GM10847 (cell line): ENCODE data around the gene CTNND2.

Experiments
- POLR2A ChIP-seq: IDR thresholded peaks from 2 replicates; pipeline ENCODE4 v1.6.1; 2011; ENCODE audit not compliant: insufficient read length; ENCODE audit errors: extremely low read depth

CTNND2 gene

DNA sequence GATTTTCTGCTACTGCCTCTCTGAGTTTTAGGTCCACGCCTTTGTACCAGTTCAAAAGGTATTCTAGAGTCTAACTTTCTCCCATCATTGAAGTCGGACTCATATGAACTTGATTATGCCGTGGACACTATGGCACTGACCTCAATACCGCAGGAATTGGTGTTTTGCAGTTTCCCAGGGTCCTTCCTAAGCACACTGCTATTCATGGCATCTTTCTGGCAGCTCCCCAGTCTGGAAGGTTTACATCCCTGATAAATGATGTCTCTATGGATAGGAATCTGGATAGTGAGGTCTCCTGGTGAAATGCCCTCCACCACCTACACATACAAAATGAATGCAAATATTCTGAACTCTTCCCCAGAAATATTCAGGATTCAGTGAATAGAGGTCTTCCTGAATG lies 422.2 kb downstream of the CTNND2 start:
- no peak for TF ChIP-seq POLR2A

DNA sequence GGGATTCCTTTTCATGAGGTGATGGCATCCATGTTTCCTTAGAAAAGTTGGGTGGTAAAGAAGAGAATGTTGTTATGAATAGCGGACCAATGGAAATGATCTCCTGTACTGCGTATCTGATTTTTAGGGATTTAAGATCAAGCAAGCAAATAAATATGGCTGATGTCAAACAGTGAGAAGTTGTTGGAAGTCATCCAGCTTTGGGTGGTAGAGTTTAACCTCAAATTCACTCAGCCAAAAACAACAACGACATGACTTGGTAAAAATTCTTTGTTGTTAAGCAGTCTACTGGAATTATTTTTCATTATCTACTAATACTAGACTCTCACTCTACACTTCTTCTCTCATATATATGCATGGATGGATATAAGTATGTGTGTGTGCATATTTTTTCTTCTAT lies 426.5 kb downstream of the CTNND2 start:
- no peak for TF ChIP-seq POLR2A

DNA sequence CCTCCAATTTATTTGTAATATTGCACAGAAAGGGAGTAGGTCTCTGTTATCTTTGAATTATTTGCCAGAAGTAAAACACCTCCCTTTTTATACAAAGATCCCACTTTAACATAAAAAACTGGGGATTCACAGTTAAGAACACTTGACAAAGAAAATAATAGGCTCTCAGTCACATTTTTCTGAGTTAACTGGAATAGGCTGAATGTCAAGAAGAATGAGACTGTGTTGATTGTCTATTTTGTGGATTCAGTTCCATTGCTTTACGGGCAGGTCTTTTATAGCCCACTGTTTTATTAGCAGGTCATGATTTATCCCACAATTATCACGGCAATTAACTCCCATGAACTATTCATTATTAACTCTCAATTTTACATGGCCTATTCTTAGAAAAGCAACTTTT lies 427.4 kb downstream of the CTNND2 start:
- TF ChIP-seq POLR2A, result no peak

DNA sequence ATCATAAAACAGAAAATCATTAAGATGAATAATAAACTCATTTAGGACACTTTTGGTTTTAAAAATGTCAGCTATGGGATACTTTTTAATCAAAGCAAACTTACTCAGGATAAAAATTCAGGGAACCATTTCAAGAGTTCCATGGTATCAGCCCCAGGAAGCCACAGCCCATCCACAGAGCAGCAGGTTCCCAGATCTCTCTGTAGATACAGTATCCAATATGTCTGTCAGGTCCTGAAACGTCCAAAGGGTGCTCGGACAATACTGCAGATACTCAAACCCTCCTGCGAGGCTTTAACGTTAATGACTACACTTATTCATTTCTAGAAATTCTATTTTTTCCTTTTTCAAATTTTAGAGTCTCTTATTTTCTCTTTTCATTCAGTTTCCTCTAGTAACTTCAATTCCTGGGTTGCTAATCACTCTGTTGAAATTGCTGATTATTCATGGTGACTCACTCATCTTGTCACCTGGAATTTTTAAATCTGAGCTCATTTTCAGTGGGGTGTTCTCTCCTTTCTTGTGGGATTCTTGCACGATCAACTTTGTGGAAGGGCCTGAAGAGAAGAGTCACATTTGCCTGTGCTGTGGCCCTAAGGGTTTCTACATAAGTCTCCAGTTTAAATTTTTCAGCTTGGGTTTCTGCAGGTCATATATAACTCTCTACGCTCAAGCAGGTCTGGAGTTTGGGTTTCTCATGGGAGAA lies 435.8 kb downstream of the CTNND2 start:
- no peak for TF ChIP-seq POLR2A

DNA sequence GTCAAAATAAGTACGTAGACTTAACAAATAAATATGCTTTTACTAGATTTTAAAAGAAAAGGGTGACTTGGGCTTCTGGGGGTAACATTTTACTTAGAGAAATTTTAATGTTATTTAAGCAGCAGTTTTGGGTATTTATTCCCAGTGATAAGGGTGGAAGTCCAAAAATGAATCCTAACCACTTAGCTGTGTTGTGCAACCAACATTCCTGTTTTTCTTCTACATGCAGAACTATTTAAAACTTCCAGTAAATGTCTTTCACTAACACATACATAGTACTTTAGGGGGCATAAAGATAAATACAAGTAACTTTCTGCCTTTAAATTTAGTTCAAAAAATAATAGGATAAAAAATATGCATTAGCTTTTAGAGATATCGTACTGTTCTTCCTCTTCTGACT lies 436.7 kb downstream of the CTNND2 start:
- TF ChIP-seq POLR2A, result no peak

DNA sequence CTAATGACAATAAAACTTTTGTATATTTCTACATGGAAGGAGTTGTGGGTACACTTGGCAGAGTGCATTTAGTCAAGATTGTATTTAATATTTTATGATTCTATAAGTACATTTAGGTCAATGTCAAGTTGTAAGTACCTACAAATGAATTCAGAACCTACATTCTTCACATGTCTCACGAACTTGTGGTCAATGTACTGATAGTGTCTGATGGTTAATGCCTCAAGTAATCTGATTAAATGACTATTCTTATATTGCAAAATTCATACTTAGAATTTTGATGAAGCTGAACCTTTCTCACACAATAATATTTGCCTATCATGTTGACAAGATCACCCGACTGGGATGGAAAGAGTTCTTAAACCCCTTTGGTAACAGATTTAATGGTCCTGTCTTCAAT lies 444.5 kb downstream of the CTNND2 start:
- no peak for TF ChIP-seq POLR2A

DNA sequence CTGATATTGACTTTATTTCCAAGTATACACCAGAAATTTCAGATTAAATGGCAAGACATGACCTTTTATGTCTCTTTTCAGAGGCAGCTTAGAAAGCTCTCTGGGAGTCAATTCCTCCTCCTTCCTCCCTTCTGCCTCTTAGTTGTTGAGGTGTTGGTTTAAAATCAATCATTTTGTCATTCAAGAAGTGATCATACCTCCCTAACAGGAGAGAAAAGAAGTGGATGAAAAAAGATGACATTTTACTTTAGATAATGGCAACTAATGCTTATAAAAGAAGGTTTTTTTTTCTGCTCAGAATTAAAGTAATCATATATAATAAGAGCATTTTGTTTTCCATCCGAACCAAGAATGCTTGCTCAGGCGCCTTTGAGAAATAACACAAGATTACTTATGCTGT lies 448.7 kb downstream of the CTNND2 start:
- no peak for TF ChIP-seq POLR2A

DNA sequence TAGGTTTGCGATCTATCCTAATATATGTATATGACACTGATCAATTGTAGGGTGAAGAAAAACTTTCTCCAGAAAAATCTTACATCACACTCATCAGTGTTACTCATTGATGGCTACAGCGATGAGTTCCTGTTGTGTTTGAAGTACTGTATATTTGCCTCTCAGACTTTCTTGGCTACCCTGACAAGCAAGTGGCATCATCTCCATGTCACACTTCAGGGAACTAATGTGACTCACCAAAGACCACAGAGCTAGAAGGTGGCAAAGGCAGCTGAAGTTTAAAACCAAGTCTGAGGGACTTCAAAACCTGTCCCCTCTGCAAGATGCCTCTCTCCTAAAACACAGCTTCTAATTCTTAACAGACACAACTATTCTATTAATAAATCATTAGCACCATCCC lies 451.4 kb downstream of the CTNND2 start:
- TF ChIP-seq POLR2A, result no peak

DNA sequence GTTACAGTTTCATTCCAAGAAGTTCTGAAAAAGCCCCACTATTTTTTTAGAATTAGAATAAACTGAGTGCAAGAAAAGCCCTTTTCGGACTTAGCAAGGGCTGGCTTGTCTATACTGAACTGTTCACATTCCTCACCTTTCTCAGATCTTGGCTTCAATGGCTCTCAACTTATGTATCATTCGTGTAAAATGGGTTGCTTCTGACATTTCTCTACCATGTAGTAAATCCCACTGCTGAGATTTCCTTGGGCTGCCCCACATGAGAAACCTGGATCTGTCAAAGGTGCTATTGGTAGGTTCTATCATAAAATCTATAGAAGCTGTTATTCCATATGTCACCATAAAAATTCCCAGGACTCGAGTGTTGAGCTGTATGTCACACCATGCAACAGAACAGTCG lies 454.3 kb downstream of the CTNND2 start:
- TF ChIP-seq POLR2A, result no peak

DNA sequence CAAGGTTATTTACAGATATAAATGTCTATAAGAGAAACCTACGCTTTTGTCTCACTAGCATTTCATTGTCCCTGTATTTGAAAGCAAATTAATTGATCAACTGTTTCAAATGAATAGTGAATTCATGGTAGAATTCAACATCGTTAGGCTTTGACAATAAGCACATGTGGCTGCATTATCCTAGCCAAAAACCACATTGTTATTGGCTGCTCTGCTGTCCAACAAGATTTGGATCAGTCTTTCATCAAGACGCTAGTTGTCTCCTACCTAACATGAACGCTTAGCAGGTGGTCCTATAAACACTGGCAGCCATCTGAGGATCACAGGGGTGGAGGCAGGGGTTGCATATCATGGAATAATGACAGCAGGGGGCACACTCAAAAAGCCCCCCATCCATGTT lies 455.0 kb downstream of the CTNND2 start:
- no peak for TF ChIP-seq POLR2A

DNA sequence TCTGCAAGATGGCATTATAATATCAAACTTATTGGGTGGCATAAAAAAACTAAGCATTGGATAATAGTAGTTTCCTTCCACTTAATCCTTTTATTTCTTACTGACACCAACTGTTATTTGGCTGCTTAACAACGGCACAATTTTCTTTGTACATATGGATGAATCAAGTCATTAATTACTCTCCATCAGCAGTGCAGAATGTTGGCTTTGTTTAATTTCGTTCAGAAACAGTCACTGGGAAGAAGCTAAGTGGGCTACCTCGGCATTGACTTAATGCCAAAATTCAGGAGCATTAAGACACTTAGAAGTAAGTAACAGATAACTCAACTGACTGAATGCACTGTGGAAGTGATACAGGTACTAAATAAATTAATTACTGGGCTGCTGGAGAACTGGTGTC lies 460.4 kb downstream of the CTNND2 start:
- TF ChIP-seq POLR2A, result no peak

DNA sequence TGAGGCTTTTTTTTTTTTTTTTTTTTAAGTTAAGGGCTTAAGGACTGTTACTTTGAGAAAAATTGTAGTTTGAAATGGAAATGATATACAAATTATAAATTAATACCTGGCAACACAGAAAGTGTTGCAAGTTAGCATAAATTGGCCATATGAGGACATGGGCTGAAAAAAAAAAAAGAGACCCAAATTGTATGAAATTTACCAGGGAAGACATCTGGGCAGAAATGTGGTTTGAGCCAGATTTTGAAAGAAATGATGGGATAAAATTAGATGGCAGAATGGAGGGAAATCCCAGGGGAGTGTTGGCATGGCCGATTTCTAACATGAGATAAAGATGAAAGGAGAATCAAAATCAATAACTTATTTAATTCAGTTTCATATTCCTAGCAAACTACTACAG lies 472.1 kb downstream of the CTNND2 start:
- no peak for TF ChIP-seq POLR2A

DNA sequence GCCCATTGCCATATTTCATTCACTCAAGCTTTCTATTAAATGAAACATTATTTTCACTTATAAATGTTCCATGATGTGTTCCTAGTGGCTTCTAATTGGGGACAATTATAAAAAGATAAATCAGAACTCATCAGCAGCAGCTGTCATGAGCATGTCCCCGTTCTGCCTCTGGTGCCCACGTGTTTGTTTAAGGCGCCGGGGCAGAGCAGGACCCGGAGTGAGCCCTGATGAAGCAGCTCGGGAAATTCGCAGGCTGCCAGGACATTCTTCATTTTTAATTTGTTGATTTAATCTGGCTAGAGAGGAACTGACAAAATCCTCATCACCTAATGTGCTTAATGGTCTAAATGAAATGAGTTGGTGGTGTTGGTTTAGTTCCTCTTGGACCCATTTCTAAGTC lies 475.0 kb downstream of the CTNND2 start:
- no peak for TF ChIP-seq POLR2A

DNA sequence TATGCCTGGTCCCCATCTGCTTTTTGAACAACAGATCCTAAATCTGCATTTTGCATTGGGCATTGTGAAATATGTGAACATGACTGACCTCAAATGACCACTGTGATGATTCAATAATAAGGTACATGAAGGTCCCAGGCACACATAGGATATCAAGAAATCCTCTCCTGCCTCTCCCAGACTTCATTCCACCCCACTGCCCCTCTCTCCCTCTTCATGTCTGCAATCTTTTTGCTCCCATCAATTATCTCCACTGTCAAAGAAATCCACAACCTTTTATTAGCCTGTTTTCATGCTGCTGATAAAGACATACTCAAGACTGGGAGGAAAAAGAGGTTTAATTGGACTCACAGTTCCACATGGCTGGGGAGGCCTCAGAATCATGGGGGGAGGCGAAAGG lies 476.7 kb downstream of the CTNND2 start:
- TF ChIP-seq POLR2A, result no peak

DNA sequence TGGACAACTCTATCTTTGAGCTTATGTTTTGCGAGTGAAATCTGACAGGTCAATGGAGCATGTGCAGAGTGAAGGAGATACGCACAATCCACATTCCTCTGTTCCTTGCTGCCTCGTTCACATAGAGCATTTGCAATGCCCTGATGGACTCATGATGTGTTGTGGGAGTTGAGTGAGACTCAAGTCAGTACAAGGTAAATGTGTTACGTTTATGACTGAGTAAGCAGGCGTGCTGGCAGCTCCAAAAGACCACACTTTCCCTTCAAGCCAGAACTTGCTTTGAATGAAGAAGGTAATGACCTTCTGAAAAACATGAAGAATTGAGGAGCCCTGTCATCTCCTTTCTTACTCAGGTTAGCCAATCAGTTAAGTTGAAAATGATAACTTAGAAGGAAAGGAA lies 477.8 kb downstream of the CTNND2 start:
- TF ChIP-seq POLR2A, result no peak

DNA sequence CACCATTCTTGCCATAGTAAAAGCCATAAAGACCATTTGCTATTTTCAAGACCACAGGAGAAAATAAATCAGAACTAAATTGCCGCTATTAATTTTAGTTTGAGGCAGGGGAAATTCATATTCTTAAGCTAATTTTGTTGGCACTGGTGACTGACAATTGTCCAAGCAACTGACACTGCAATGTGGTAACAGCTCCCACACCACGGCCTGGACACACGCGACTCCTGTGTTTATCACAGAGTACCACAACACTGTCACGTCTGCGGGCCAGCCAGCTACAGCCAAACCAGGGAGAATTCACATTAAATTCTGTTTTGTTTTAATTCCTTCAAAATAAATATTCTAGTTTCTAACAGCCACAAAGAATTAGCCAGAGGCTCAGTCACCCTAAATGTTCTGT lies 481.9 kb downstream of the CTNND2 start:
- TF ChIP-seq POLR2A, result no peak

DNA sequence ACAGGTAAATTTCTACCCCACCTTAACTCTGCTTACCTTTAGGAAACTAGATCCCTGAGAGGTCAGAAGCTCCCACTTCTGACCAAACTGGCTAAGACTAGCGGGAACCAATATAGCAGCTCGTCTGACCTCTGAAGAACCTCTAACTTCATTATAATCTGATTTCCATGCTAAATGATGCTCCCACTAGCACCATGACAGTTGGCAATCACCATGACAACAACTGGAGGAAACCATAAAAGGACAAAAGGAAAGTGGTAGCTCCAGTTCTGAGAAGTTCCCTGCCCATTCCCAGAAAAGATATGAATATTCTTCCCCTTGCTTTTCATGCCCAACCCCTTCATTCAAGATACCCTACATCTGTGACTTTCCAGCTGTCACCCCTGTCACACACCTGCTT lies 483.3 kb downstream of the CTNND2 start:
- no peak for TF ChIP-seq POLR2A

DNA sequence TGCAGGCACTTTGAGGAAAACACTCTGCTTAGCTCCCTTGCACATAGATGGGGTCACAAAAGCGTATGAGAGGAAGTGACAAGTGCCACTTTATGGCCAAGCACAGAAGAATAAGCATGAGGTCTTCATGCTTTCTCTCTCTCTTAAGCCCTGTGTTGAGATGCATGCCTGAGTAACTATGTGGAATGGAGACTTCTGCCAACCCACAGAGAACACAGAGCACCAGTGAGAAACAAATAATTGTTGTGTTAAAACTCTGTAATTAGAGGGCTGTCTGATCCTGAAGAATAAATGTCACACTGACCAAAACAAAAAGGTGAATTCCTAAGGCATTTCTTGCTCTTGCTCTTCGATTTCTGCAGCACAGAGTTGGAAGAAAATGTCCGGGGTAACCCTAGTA lies 488.5 kb downstream of the CTNND2 start:
- TF ChIP-seq POLR2A, result no peak

DNA sequence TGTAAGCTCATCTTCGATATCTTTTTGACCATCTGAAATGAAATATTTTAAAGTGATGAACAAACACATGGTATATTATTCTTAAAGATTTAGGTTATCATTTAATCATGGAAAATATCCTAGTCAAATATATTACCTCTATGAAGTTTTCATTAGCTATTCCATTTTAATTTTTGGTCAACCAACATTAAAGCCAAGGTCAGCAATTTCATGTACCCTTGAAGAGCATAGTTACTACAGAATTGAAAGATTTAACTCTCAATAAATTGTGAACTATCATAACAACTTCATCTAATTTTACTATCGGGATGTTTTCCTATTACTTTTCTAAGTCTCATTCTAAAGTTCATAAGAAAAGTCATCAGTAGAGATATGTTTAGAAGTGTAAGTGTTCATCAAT lies 492.6 kb downstream of the CTNND2 start:
- TF ChIP-seq POLR2A, result no peak
